HepG2 (cell line): ENCODE data around the gene ZFYVE28. TPM values are rescaled to one million over a fixed set of nuclear protein-coding genes. Genes with fewer than 3 reads are reported as not detected.

ENCODE experiments used
- ATAC-seq: fragments of 200-7000 bp; cut with Tn5 transposase; 3 replicates; pipeline ENCODE4 v1.9.1; 2020; ENCODE audit warnings: mild to moderate bottlenecking, moderate library complexity
- BruUV-seq: library from RNA; stranded (reverse); fragments of 400-500 nt; replicated peaks from 2 replicates; lab custom pipeline; 2021; lab: Mats Ljungman, UMichigan
- CTCF ChIA-PET: fragments of 300-600 bp; formaldehyde crosslinking; extraction: SDS; loops from one replicate; lab custom pipeline; 2021; ENCODE audit warnings: low total read pairs, inconsistent platforms, low intra/inter-chr PET ratio; lab: Yijun Ruan, JAX
- POLR2A ChIA-PET: fragments of 350-600 bp; sonication (Branson Sonifier 250); formaldehyde crosslinking; loops from one replicate; lab custom pipeline; 2020; ENCODE audit warnings: antibody characterized with exemption, inconsistent platforms; lab: Yijun Ruan, JAX
- DNase-seq: peaks from one replicate; pipeline ENCODE4 v3.0.0-alpha.2; 2015; ENCODE audit warnings: low spot score
- FAIRE-seq: peaks from 3 replicates; lab custom pipeline; 2011; peaks lifted over from hg19 to GRCh38; lab: Jason Lieb, UNC
- H2AFZ ChIP-seq: one replicate; pipeline ENCODE4 v1.6.1; 2011; ENCODE audit warnings: low read length, inconsistent platforms
- H3K27ac ChIP-seq: fragments of 300-600 bp; 3 replicates; pipeline ENCODE4 v1.8.0; 2011; ENCODE audit warnings: mixed run types, mild to moderate bottlenecking, mixed read lengths, low read length, inconsistent platforms; ENCODE audit not compliant: insufficient read depth; ENCODE audit errors: extremely low read length
- H3K27me3 ChIP-seq, 2 experiments: fragments of 200-600 bp in 1 of 2; 2 replicates in 1 of 2; 3 replicates in 1 of 2; pipeline versions ENCODE4 v1.6.0 to v1.8.0; 2011; ENCODE audit warnings: low read length in 2 of 2, mild to moderate bottlenecking in 2 of 2, moderate library complexity in 2 of 2, inconsistent platforms in 1 of 2; ENCODE audit not compliant: insufficient read depth in 2 of 2, control insufficient read depth in 1 of 2
- H3K36me3 ChIP-seq, 2 experiments: fragments of 200-600 bp in 1 of 2; replicated peaks in 1 of 2; 2 replicates in 1 of 2; 3 replicates in 1 of 2; pipeline versions ENCODE4 v1.5.1 to v1.8.0; 2011; ENCODE audit warnings: low read length in 2 of 2, inconsistent platforms in 1 of 2; ENCODE audit not compliant: insufficient read depth in 2 of 2, control insufficient read depth in 1 of 2
- H3K4me1 ChIP-seq: 2 replicates; pipeline ENCODE4 v1.5.1; 2012; ENCODE audit warnings: low read length, inconsistent platforms; ENCODE audit not compliant: insufficient read depth
- H3K4me2 ChIP-seq: 2 replicates; pipeline ENCODE4 v1.6.0; 2011; ENCODE audit warnings: low read depth, low read length, inconsistent platforms
- H3K4me3 ChIP-seq, 3 experiments: fragments of 200-600 bp in 1 of 3; sonication (generic), shearing (Covaris generic) in 1 of 3; replicated peaks in 1 of 3; 2 replicates each; pipeline ENCODE4 v1.5.1; 2011 to 2016; ENCODE audit warnings: low read length in 3 of 3, inconsistent platforms in 2 of 3, low read depth in 2 of 3, mild to moderate bottlenecking in 2 of 3, control low read depth in 1 of 3, mixed read lengths in 1 of 3; ENCODE audit not compliant: insufficient read depth in 1 of 3
- H3K79me2 ChIP-seq: one replicate; pipeline ENCODE4 v1.6.1; 2011; ENCODE audit warnings: low read length, inconsistent platforms; ENCODE audit not compliant: insufficient read depth
- H3K9ac ChIP-seq: 2 replicates; pipeline ENCODE4 v1.6.0; 2011; ENCODE audit warnings: mild to moderate bottlenecking, low read depth, low read length, inconsistent platforms; ENCODE audit not compliant: insufficient read depth
- H3K9me3 ChIP-seq: 2 replicates; pipeline ENCODE4 v1.5.1; 2012; ENCODE audit warnings: mild to moderate bottlenecking, low read length
- H4K20me1 ChIP-seq: 2 replicates; pipeline ENCODE4 v1.6.0; 2011; ENCODE audit warnings: inconsistent platforms, mild to moderate bottlenecking, low read length, moderate library complexity; ENCODE audit not compliant: insufficient read depth
- MIER2 ChIP-seq: IDR thresholded peaks from 2 replicates; pipeline ENCODE4 v1.6.1; 2016; ENCODE audit warnings: missing biosample characterization, missing genetic modification reagents
- ZMYM4 ChIP-seq: sonication (generic); formaldehyde crosslinking; IDR thresholded peaks from 2 replicates; pipeline ENCODE4 v1.8.1; 2023; ENCODE audit warnings: mild to moderate bottlenecking, missing genetic modification reagents
- ZNF614 ChIP-seq: IDR thresholded peaks from 2 replicates; pipeline ENCODE4 v1.6.1; 2018; ENCODE audit warnings: missing biosample characterization, missing genetic modification reagents, inconsistent platforms, borderline replicate concordance
- ZNF687 ChIP-seq: sonication (generic); formaldehyde crosslinking; IDR thresholded peaks from 2 replicates; pipeline ENCODE4 v1.5.1; 2020; ENCODE audit warnings: mild to moderate bottlenecking, missing genetic modification reagents, moderate library complexity
- ZNF770 ChIP-seq: sonication (generic); formaldehyde crosslinking; IDR thresholded peaks from 2 replicates; pipeline ENCODE4 v1.5.0; 2020; ENCODE audit warnings: mild to moderate bottlenecking, missing genetic modification reagents
- ZSCAN25 ChIP-seq: sonication (generic); formaldehyde crosslinking; IDR thresholded peaks from 2 replicates; pipeline ENCODE4 v1.8.0; 2022; ENCODE audit warnings: mild to moderate bottlenecking, missing genetic modification reagents
- WGBS: methylation state at CpG from one replicate; pipeline ENCODE4 v1.1.6; 2017; ENCODE audit warnings: low lambda C conversion rate; 5-methylcytosine and 5-hydroxymethylcytosine counted together
- in situ Hi-C: cut with HindIII; loops from 2 replicates; pipeline ENCODE4 v1.10.0; 2017; ENCODE audit warnings: low pct_unique_long_range_greater_than_20kb; ENCODE audit not compliant: extremely low pct_ligation_motif_present
- intact Hi-C: fragments of 100-400 bp; cut with micrococcal nuclease; formaldehyde crosslinking; loops from one replicate; pipeline ENCODE4 v1.10.0; 2022; ENCODE audit not compliant: unreplicated experiment
- polyA plus RNA-seq, 8 experiments: library from polyadenylated mRNA; depleted of rRNA in 3 of 8; stranded (reverse) in 7 of 8; unstranded in 1 of 8; fragments of >200 nt; fragmentation: Illumina TruSeq in 4 of 8; extraction: Trizol in 4 of 8; gene quantifications; 2 replicates each; pipeline versions ENCODE4 v1.2.1 to v1.2.3, GENCODE V29; 2011 to 2016; ENCODE audit warnings: low read depth in 4 of 8, missing spikeins in 1 of 8, mixed read lengths in 1 of 8; ENCODE audit not compliant: insufficient read depth in 1 of 8
- total RNA-seq, 5 experiments: library from RNA; depleted of rRNA; stranded (reverse); fragments of >200 nt; fragmentation: Illumina TruSeq; extraction: Trizol; gene quantifications; 2 replicates each; pipeline ENCODE4 v1.2.3, GENCODE V29; 2016; ENCODE audit warnings: low read depth in 1 of 5
- TF ChIP-seq, protein P1 (sequence below): sonication (generic); formaldehyde crosslinking; IDR thresholded peaks from 2 replicates; pipeline ENCODE4 v1.4.0; 2020; ENCODE audit warnings: missing genetic modification reagents

ZFYVE28 gene
- total and polyA plus RNA-seq, 2 of the 13 experiments (the other 11 are each of a cell fraction or from before 2014, with no cell fraction given) = 0.12 to 0.22 TPM

DNA sequence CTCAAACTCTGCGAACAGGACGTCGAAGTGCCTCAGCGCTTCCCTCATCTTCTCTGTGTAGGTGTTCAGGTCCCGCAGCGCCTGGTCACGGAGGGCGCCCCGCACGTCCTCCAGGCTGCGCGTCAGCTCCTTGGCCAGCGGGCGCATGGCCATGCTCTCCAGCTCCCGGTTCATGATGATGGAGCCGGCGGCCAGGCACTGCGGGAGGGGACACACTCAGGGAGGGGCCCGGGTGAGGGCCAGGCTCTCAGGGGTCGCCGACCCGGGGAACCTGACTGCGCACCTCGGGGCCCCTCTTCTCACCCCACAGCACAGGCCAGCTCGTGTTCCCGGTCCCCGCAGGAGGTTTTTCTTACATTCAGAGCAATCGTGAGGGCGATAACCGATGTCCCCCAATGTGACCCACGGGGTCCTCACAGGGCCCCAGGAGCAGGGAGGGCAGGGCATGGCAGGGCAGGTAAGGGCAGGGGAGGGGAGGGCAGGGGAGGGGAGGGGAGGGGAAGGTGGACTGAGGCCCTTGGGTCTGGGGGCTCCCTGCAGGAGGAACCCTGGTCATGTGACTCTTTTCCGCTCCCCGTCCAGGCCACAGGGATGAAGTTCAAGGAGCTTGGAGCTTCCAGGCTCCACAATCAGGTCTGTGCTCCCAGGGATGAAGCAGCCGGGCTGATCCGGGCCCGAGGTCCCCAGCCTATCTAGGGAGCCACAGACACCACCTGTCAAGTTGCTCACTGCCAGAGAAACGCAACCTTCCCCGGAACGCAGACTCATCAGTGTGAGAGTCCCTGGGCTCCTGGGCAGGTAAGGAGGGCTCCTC is 78.8 kb downstream of the ZFYVE28 start (continued):
- TF ChIP-seq, protein P1, sequence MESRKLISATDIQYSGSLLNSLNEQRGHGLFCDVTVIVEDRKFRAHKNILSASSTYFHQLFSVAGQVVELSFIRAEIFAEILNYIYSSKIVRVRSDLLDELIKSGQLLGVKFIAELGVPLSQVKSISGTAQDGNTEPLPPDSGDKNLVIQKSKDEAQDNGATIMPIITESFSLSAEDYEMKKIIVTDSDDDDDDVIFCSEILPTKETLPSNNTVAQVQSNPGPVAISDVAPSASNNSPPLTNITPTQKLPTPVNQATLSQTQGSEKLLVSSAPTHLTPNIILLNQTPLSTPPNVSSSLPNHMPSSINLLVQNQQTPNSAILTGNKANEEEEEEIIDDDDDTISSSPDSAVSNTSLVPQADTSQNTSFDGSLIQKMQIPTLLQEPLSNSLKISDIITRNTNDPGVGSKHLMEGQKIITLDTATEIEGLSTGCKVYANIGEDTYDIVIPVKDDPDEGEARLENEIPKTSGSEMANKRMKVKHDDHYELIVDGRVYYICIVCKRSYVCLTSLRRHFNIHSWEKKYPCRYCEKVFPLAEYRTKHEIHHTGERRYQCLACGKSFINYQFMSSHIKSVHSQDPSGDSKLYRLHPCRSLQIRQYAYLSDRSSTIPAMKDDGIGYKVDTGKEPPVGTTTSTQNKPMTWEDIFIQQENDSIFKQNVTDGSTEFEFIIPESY (CRISPR knock-in tag) = peak; percentile 46; the same call in 1 of the 2 replicates
- TF ChIP-seq ZNF614 (CRISPR knock-in tag) (no peak), ZNF770 (CRISPR knock-in tag) (no peak), ZSCAN25 (CRISPR knock-in tag) (no peak)

GRCh38 chr4:2338754-2339457 is 79.5 kb downstream of the ZFYVE28 start:
- ATAC-seq (peak; percentile 50), FAIRE-seq (no peak), DNase-seq (no peak)
- Histone ChIP-seq H3K9me3 (no peaks in the 10 kb centered on the region), H3K4me3 (no peak overlapping the region), H3K9ac (no peak overlapping the region), H3K27ac (no peak overlapping the region), H3K79me2 (no peaks in the 10 kb centered on the region), H3K36me3 (no peaks in the 10 kb centered on the region), H3K4me1 (no peaks in the 10 kb centered on the region), H3K4me2 (no peak overlapping the region), H3K27me3 (peaks cover 7 to 12% of the 10 kb centered on the region in 2 experiments), H2AFZ (no peak overlapping the region), H4K20me1 (no peaks in the 10 kb centered on the region)
- WGBS = 57% methylated on average over 26 of the region's 27 CpGs
- TF ChIP-seq ZNF687 (CRISPR knock-in tag) (0 out of 2 replicates have a peak, but pooled peaks have one; percentile 16), ZMYM4 (CRISPR knock-in tag) (no peak), MIER2 (CRISPR knock-in tag) (no peak)
- CTCF ChIA-PET = no interaction called here
- in situ Hi-C loops = no loop called here
- POLR2A ChIA-PET = no interaction called here
- no TSS peak for BruUV-seq
- intact Hi-C loops = no loop called here
